DMS79 treated with DMSO at 0.1 percent for 48 hours (cell line): ENCODE results near the gene KTN1.

Source experiments
- DNase-seq: peaks from one replicate; lab custom pipeline; 2025; lab: John Stamatoyannopoulos, UW

Gene KTN1

DNA sequence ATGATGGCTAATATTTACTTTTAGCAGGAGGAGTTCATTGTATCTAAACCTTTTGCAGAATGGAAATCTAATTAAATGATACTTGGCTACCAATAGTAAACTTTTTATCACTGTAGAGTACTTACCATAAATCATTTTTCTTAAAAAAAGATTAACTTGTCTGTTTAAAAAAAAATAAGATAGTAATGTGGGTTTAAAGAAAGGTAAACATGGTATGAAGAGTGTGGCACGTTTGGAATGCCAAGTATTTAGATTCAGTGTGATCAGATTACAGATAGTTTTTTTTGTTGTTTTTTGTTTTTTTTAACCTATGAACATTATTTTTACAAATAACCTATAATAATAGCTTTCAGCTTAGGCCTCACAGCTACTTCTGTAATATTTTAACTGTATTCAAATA lies 25.8 kb downstream of the KTN1 start:
- DNase-seq = no peak

GRCh38 chr14:55607386-55607785 lies 27.4 kb downstream of the KTN1 start:
- no peak for DNase-seq

- DNase-seq = no peak
Measured at GRCh38 chr14:55609681-55610080, 29.7 kb downstream of the KTN1 start.

- no peak for DNase-seq
Measured at GRCh38 chr14:55610713-55611370, 30.8 kb downstream of the KTN1 start.

- no peak for DNase-seq
Measured at GRCh38 chr14:55611859-55612258, 31.9 kb downstream of the KTN1 start.

DNA sequence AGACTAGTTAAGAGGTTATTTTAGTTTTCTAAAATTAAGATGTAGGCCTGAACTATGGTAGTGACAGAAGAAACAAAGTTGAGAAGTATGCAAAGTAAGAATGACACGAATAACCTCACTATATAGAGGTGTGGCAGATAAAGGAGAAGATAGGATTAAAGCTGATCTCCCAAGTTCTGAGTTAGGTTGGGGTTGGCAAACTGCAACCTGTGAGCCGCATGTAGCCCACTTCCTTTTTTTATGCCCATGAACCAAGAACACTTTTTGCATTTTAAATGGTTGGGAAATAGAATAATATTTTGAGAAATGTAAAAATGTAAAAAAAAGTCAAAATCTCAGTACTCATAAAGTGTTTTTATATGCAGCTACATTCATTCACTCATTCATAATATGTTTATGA lies 34.3 kb downstream of the KTN1 start:
- DNase-seq = no peak

- DNase-seq = no peak
Measured at GRCh38 chr14:55620277-55620676, 40.3 kb downstream of the KTN1 start.

DNA sequence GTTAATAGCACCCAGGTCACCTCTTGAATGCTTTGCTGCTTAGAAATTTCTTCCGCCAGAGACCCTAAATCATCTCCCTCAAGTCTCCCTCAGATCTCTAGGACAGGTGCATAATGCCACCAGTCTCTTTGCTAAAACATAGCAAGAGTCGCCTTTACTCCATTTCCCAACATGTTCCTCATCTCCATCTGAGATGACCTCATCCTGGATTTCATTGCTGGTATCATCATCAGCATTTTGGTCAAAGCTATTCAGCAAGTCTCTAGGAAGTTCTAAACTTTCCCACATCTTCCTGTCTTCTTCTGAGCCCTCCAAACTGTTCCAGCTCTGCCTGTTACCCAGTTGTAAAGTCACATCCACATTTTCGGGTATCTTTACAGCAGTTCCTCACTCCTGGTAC lies 41.0 kb downstream of the KTN1 start:
- no peak for DNase-seq

DNA sequence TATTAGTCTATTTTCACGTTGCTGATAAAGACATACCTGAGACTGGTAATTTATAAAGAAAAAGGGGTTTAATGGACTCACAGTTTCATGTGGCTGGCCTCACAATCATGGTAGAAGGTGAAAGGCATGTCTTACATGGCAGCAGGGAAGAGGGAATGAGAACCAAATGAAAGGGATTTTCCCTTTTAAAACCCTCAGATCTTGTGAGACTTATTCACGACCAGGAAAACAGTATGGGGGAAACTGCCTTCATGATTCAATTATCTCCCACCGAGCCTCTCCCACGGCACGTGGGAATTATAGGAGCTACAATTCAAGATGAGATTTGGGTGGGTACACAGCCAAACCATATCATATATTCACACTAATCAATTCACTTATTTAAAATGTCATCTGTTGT lies 41.4 kb downstream of the KTN1 start:
- DNase-seq = no peak

- DNase-seq = no peak
Measured at GRCh38 chr14:55624913-55625312, 44.9 kb downstream of the KTN1 start.

GRCh38 chr14:55625481-55625880 lies 45.5 kb downstream of the KTN1 start:
- DNase-seq = no peak

GRCh38 chr14:55626131-55626530 lies 46.1 kb downstream of the KTN1 start:
- DNase-seq = no peak

GRCh38 chr14:55628426-55628825 lies 48.4 kb downstream of the KTN1 start:
- no peak for DNase-seq

- DNase-seq = no peak
Measured at GRCh38 chr14:55638665-55639064, 58.7 kb downstream of the KTN1 start.

- DNase-seq = no peak
Measured at GRCh38 chr14:55641290-55641689, 61.3 kb downstream of the KTN1 start.

DNA sequence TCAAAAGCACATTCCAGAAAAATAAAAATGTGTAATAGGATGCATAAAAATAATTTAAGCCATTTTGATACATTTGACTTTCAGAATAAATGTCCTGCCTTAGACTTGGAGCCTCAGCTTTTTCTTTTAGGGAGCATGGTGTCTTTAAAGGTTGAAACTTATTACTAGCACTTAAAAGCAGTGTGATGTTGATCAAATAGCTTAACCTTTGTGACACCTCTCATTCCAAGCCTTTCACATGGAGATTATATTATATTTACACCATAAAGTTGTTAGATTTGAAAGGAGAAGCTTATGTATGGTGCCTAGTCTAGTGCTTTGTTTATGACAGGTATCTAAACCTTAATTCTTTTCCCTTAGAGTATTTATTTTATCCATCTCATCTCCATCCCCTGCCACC lies 61.9 kb downstream of the KTN1 start:
- DNase-seq = no peak

DNA sequence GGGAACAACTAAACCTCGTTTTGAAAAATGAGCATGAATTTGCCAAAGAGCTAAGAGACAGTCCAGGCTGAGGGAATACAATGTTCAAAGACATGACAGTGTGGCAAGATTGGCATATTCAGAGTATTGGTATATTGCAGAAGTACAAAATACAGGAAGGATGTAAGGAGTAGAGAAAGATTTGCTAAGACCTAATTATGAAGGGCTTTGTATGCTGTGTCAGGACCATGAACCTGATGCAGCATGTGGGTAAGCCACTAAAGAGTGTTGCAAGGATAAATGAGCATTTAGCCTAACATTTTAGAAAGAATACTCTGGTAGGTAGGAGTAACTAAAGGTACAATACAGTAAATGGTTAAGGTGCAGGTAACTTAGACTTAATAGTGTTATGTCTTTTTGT lies 65.1 kb downstream of the KTN1 start:
- DNase-seq = no peak

DNA sequence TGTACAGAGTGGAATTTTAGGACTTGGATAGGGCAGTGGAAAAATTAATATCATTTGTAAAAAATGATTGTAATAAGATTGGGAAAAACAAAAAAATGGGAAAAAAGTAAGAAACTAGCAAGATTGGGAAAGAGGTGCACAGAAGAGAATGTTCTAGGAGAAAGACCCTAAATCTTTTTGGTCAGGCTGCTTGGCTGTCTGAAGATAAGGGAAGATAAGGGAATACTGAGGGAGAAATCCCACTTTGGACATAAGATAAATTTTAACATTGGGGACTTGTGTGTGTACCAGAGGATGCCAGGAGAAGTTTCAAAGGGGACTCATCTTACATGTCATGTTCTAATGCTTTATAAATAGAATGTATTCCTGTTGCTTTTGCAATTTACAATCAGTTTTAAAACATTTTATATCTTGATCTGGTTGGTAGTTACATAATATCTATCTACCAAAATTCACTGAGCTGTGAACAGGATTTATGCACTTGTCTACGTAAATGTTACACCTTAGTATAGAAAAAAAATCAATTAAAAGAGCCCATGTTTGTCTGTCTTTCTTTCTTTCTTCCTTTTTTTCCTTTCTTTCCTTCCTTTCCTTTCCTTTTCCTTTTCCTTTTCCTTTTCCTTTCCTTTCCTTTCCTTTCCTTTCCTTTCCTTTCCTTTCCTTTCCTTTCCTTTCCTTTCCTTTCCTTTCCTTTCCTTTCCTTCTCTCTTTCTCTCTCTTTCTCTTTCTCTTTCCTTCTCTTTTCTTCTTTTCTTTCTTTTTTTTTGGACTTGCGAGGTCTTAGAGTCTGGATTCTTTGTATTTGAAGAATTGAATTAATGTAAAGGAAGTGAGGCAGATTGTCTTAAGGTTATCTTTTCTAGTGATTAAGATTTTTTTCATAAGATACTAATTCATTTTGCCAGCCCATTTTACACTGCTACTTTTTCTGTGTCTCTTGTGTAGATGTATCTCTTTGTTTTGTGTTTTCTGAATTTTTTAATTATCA lies 66.1 kb downstream of the KTN1 start:
- no peak for DNase-seq

DNA sequence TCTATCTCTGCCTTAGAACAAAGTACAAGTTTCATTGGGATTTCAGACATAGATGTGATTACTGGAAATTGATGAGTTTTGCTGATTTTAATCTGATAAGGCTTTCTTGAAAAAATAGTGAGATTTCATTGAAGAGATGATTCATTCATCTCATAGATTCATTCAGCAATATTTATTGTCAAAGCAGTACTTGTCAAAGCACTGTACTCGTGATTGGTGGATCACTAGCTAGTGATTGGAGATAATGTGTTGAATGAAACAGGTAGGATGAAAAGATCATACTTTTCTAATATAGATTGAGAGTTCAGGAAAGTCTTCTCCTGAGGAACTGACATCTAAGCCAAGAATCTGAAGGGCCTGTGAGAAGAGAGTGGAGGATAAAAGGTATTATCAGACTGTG lies 71.0 kb downstream of the KTN1 start:
- no peak for DNase-seq

GRCh38 chr14:55654243-55654642 lies 74.2 kb downstream of the KTN1 start:
- no peak for DNase-seq

DNA sequence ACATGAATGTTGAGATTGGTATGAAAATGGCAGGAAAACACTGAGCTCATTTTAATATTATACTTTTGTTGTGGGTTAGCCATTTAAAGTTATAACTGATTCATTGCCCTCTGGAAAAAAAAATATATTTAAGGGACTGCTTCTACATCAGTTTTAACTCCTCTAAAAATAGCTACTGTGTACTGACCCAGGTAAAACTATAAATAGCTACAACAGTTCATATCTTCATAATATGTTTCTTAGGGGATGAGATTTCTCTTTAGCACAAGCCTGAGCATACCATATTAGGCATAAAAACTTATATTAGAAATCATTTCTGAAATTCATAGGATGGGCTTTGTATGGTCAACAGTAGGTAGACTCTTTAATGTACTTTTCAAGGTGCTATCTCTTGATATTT lies 81.0 kb downstream of the KTN1 start:
- DNase-seq = no peak

DNA sequence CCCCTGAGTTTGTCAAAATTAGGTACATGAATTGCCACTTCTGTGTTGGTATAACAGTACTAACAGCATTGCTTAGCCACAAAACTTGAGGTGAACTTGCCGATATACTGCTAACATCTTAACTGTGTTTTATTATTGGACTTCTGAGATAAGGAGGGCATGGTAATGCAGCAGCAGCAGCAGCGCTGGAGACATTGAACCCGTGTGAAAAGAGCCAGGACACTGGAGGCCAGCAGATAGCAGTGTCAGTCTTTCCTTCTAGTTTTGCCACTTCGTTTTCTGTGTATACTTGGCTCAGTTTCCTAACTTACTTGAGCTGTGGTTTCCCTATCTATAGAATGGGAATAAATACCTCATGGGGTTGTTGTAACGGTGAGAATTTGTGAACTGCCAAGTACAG lies 82.7 kb downstream of the KTN1 start:
- DNase-seq = no peak

GRCh38 chr14:55665067-55665675 lies 85.2 kb downstream of the KTN1 start:
- no peak for DNase-seq
